Measurements from ENCODE around the gene IGF2R.

Gene IGF2R, protein sequence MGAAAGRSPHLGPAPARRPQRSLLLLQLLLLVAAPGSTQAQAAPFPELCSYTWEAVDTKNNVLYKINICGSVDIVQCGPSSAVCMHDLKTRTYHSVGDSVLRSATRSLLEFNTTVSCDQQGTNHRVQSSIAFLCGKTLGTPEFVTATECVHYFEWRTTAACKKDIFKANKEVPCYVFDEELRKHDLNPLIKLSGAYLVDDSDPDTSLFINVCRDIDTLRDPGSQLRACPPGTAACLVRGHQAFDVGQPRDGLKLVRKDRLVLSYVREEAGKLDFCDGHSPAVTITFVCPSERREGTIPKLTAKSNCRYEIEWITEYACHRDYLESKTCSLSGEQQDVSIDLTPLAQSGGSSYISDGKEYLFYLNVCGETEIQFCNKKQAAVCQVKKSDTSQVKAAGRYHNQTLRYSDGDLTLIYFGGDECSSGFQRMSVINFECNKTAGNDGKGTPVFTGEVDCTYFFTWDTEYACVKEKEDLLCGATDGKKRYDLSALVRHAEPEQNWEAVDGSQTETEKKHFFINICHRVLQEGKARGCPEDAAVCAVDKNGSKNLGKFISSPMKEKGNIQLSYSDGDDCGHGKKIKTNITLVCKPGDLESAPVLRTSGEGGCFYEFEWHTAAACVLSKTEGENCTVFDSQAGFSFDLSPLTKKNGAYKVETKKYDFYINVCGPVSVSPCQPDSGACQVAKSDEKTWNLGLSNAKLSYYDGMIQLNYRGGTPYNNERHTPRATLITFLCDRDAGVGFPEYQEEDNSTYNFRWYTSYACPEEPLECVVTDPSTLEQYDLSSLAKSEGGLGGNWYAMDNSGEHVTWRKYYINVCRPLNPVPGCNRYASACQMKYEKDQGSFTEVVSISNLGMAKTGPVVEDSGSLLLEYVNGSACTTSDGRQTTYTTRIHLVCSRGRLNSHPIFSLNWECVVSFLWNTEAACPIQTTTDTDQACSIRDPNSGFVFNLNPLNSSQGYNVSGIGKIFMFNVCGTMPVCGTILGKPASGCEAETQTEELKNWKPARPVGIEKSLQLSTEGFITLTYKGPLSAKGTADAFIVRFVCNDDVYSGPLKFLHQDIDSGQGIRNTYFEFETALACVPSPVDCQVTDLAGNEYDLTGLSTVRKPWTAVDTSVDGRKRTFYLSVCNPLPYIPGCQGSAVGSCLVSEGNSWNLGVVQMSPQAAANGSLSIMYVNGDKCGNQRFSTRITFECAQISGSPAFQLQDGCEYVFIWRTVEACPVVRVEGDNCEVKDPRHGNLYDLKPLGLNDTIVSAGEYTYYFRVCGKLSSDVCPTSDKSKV (N-terminal part only)

DNA sequence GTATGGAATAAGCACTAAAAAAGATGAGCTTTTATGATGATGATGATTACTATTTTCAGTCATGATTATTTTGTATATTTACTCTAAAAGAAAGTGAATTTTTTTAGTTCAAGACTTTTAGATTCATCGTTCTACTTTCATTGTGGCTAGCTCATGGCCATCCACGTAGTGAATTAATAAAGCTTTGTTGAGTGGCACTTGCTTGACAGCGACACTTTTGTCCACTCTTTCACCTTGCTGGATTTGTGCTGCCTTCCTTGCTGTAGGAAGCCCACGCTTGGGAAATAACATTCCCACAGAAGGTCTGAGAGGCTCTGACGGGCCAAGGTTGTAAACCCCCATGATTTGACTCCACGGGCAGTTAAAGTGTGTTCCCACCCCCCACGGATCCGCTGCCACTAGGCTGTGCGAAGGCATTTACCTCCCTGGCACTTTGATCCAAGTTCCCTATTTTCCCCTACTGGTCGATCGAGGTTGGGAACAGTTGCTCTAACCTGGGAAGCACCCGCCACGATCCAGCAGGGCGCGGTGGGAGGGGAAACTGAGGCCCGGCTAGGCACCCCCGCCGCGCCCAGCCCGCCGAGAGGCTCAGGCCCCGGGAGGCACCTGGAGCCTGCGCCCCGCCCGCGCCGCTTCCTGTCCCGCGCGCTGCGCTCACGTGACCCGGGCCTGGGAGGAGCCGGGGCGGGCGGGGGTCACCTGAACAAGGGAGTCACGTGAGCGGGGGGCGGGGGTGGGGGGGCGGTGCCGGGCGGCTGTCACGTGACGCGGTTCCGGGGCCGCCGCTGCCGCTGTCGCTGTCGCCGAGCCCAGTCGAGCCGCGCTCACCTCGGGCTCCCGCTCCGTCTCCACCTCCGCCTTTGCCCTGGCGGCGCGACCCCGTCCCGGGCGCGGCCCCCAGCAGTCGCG is at the start of gene IGF2R:
IGF2R (plus strand) TSS at position 788 of the 909 bp plus-strand sequence. CDS start 165 bp downstream, outside the sequence.
- peak; percentile 95 for DNase-seq

DNA sequence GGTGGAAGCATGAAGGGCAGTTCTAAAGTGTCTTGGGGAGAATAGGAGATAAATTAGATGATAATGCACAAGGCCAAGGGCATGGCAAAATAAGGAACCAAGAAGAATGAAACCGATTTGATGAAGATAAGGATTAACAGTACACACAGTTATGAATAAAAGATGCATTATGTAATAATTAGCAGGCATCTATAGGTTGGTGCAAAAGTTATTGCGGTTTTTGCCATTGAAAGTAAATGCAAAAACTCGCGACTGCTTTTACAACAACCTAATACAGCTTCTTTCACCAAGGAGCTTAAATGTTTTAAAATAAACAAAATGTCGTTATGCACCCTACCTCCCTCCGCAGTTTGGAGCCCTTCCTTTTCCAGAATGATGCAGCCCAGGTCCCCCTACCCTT is 49.1 kb upstream of the IGF2R start:
- DNase-seq = no peak

GRCh38 chr6:159924150-159924549 is 44.7 kb upstream of the IGF2R start:
- peak; percentile 4 for DNase-seq

DNA sequence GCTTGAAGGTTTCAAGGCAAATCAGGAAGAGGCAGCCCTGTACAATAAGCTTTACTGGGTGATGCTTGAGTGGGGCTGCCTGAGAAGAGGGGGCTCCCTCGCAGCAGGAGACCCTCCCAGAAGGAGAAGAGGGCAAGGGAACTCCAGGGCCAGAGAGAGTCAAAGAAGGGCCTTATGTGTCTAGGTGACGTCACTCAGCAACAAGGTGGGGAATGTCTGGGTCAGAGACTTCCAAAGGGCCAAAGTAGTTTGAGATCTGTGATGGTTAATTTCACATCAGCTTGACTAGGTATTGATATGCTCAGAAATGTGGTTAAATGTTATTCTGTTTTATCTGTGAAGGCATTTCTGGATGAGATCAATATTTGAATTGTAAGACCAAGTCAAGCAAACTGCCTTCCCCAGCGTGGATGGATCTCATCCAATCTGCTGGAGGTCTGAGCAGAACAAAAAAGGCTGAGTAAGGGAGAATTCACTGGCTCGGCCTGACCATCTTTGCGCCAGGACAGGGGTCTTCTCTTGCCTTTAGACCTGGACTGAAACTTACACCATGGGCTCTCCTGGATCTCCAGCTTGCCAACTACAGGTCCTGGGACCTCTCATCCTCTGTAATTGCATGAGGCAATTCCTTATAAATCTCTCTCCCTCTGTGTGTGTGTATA is 42.2 kb upstream of the IGF2R start:
- DNase-seq = peak; percentile 28

DNA sequence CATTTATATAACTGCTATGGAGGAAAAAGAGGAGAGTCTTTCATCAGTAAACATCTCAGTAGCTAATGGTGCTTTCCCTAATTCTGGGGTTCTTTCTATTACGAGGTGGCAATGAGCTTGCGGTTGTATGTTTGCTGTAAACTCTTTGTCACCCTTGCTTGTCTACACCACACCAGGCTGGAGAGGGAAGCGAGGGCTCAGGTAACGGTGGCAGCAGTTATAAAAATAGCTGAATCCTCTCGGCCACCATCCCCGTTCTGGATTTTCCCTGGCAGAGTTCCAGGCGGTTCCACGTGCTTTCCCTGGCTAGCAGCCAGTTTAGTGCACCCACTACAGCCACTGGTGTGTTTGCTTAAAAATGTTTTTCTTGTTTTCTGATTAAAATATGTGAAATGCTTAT is 39.1 kb upstream of the IGF2R start:
- peak; percentile 26 for DNase-seq

GRCh38 chr6:159931112-159931511 is 37.8 kb upstream of the IGF2R start:
- no peak for DNase-seq

DNA sequence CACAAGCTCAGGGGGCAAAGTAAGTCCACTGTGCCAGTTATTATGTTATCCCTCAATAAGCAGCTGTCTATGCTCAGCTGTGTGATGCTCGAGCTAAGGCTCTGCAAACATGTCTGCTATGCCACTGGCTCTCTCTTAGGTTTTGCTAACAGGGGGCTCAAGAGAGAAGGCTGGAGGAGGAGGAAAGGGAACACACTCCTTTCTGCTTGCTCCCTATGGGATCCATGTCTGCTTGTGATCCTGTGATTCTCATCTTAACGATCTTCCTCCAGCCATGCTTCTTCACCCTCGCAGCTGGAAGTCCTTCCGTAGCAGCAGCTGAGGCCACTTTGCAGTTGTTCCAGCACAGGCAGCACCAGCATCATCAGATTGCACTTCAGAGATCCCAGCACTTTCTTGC is 37.0 kb upstream of the IGF2R start:
- DNase-seq = no peak

GRCh38 chr6:159933077-159933476 is 35.8 kb upstream of the IGF2R start:
- DNase-seq = no peak

DNA sequence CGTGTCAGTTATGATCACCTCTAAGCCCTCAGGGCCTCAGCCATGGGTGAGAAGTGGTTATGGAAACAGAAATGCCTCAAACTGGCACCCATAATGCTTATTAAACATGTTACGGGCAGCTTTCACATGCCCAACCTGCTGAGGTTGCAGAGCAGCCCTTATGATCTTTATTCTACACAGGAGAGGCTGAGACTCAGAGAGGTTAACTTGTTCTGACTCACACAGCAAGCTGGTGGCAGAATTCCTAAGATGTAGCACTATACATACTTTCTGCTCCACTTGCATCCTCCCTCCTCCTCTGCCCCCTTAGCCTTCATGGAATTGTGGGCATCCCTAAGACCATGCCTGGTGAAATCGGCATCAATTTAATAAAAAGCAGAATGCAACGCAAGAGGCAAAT is 34.7 kb upstream of the IGF2R start:
- no peak for DNase-seq

GRCh38 chr6:159935065-159935464 is 33.8 kb upstream of the IGF2R start:
- DNase-seq = no peak

DNA sequence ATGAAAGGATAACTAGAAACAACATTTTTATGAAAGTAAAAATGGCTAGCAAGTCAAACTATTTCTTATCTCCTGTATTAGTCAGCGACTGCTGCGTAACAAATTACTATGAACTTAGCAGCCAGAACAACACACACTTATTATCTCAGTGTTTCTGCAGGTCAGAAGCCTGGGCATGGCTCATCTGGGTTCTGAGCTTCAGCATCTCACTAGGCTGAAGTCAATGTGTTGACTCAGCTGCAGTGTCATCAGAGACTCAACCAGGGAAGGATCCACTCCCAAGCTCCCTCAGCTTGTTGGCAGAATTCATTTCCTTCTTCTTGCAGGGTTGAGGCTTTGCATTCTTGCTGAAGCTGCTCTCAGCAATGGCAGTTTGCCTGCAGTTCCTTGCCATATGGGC is 33.2 kb upstream of the IGF2R start:
- DNase-seq = no peak

- no peak for DNase-seq
Observed at GRCh38 chr6:159939591-159940016, 29.3 kb upstream of the IGF2R start.

- no peak for DNase-seq
Observed at GRCh38 chr6:159941286-159942113, 27.4 kb upstream of the IGF2R start.

- DNase-seq = no peak
Observed at GRCh38 chr6:159943101-159943632, 25.7 kb upstream of the IGF2R start.

DNA sequence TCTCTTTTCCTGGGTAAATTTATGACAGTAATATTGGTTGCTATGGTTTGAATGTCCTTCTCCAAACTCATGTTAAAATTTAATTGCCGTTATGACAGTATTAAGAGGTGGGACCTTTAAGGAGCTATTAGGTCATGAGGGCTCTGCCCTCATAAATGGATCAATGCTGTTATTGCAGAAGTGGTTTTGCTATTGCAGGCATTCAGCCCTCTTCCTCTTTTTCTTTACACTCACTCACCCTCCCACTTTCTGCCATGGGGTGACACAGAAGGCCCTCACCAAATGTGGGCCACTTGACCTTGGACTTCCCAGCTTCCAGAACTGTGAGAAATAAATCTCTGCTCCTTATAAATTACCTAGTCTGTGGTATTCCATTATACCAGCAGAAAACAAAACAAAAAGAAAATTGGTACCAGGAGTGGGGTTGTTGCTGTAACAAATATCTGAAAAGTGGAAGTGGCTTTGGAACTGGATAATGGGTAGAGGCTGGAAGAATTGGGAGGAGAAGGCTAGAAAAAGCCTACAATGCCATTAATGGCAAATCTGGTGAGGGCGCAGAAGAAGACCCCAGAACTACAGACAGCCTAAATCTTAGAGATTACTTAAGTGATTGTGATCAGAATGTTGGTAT is 24.8 kb upstream of the IGF2R start:
- DNase-seq = no peak

- no peak for DNase-seq
Observed at GRCh38 chr6:159945801-159946392, 23.0 kb upstream of the IGF2R start.

DNA sequence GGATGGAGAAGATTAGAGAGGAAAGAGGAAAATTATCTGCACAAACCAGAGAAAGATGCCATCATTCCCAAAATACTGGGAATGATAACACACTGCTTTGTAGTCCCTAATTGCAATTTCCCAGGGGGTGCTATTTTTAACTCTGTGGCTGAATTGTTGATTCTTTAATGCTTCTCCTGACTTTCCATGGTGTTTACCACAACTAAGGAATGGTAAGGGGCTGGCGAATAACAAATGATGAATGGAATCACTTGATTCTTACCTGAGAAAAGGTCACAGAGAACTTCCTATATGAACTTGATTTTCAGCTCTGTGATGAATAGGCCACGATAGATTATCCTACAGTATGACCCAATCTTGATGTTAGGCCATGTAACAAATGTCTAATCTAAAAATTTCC is 22.0 kb upstream of the IGF2R start:
- no peak for DNase-seq

DNA sequence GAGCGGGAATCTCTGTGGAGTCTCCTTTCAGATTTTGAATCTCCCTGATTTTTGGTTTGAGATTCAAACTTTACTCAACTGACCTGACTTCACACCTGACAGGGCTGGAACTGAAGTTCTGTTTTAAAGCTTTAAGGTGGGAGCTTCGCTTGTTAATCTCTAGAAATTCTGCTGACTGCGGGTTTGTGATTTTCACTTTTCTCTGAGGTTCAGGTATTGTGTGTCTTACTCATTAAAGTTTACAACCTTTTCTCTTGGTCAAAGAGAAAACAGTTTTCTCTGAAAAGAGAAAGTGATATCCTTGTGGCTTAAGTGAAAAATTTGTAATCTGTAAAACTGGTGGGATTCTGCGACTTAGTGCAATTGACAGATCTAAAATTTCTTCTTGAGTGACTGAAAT is 20.7 kb upstream of the IGF2R start:
- no peak for DNase-seq

DNA sequence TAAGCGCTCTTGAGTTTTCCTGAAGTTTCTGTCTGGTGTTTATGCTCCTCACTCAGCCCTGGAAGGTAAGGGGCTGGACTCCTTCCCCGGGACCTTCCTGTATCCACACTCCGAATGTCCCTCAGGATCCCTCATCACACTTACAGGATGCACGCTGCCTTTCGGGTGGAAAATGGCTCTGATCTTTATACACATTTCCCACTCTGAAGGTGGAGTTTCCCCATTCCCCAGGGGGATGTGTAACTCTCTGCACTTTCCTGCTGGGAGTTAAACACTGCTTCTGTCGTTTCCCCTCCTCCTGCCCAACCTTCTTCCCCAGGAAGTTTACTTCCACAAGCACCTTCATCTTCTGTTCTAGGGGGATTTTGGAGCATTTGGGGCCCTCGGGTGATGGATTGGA is 17.1 kb upstream of the IGF2R start:
- no peak for DNase-seq

All from islet precursor cell (in vitro differentiated cells).